ENCODE results near the gene MGAT5.

MGAT5 gene

DNA sequence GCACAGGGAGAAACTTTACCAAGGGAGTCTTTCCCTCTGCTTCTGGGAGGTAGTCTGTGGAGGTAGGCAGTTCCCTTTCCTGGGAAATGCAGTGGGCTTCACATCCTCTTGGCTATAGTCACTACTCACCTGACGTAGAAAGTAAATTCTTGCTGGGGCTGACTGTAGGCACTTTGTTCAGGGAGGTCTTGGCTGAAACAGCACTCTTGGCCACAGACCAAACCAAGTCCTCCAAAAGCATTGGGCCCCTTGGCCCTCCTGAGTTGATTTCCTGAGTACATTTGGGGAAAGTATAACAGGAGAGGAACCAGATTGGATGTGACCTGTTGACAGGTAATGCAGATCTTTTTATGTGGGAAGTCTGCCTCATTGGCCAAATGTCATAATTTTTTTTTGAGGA is 108.9 kb downstream of the MGAT5 start:
- DNase-seq (ENCODE audit: low read depth): no peak

DNA sequence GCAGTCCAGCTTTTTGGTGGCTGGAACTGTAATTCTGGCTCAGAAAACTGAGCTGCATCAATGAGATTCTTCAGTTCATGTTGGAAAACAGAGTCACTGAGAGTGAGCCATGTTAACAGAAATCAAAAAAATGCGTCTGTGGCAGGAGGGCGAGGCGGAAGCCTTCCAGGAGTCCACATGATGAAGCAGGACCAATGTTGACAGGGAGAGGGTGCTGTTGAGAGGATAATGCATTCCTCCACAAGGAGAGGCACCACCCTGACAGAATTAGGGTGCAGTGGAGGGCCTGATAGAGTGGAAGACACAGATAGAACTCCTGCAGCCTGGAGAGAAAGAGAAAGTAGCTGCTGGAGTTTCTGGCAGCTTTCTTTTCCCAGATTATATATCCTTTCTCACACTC is 111.5 kb downstream of the MGAT5 start:
- no peak for DNase-seq (ENCODE audit: low read depth)

DNA sequence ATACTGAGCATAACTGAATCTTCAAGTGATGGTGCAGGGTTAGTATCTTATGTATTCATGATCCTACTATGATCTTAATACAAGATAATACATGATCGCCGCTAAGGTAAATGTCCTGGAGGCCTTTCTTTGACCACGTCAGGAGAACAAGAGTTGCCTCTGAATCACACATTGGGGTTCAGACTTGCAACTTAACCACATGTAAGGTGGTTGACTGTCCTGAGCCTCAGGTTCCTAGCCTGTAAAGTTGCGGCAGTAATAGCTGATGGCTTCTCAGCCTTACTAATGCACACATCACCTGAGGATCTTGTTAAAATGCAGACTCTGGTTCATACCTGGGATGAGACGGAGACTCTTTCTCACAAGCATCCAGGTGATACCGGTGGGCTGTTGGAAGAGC is 112.5 kb downstream of the MGAT5 start:
- DNase-seq (ENCODE audit: low read depth): no peak

DNA sequence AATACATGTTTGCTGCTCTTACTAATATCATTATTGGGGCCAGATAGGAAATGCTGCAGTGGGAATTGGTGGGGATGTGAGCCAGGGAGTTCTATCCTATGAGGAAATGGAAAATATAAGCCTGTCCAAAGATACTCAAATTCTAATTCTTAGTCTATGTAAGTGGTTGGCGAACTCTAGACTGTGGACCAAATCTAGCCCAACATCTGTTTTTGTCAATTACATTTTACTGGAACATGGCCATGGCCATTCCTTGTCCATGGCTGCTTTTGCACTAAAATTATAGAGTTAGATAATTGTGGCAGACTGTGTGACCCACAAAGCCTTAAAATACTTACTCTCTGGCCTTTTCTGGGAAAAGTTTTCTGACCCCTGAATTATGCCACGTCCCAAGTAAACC is 113.3 kb downstream of the MGAT5 start:
- DNase-seq (ENCODE audit: low read depth): no peak

DNA sequence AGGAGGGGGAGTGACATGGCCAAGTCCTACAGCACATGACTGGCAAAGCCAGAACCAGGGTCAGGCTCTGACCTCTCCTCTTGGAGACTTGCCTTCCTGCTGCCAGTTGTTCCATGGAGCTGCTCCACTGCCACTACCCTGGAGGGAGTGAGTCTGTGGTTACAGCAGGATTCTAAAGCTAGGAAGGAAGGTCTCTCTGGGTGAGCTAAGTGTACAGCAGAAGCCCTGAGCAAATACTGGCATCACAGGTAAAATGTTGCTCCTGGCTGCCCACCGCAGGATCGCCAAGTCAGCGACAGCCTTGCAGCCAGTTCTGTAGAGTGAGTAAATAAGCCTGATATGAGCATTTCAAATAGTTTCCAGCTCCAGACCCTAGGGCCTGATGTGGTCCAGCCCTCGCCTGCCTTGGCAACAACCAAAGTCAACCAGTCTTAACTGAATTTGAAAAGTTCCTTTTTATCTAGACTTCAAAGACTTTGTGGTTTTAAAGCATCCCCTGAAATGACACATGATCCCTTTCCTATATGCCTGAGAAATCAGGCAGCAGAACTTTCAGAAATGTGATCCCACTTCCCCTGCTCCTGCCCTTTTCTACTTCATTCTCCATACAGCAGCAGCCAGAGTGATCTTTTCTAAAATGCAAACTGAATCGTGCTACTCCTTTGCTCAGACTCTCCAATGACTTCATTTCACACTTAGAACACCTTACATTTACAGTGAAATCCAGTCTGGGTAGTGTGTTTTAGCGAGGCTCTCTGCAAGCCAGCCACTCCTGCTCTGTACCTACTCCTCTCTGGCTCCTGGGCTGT is 114.3 kb downstream of the MGAT5 start:
- no peak for DNase-seq (ENCODE audit: low read depth)

GRCh38 chr2:134369220-134369902 is 115.5 kb downstream of the MGAT5 start:
- no peak for DNase-seq (ENCODE audit: low read depth)

DNA sequence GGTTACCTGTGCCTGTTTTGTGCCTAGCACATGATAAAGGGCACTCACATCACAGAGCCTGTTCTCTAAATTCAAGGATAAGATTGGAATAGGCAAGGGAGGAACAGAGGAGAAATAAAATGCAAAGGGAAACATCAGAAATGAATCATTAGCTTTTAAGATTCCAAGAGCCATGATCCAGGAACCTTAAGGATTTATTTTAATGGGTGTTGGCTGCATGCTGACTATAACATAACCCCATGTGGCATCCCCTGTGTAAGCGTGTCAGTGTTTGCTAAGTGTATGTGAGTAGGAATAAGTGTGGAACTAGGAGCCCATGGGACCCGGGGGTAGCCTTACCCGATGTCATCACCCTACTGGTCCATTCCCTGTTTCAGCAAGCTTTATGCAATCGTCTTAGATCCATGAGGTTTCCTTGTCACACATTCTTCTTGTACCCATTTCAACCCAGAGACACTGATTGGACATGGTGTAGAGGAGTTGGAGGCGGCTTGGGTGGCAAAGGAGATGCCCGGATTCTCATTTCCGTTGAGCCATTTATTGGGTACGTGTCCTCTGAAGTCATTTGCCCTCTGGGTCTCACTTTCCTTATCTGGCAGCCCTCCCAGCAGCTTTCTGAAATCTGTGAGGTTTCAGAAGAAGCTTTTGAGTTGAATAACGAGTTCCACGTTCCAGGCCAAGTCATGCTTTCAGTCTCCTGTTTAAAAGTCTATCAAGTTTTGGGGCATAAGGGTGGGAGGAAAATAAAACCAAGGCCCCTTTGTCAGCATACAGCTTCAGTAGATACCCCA is 117.0 kb downstream of the MGAT5 start:
- DNase-seq (ENCODE audit: low read depth): no peak

DNA sequence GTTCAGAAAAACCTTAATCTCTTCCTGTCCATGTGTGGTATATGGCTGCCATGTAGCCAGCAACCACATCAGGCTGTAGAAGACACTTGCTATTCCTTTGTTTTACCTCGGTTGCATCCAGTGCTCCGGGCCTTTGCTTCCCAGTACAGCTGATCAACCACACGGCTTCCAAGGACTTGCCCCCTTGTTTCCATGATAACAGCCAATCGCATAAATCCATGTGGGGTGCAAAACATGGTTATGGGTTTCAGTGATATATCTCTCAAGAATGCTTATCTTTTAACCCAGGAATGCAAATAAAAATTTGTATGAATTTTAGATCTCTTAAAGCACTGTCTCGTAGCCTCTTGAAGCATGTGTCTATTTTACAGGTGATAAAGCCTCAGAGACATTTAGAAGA is 118.3 kb downstream of the MGAT5 start:
- DNase-seq (ENCODE audit: low read depth): no peak

GRCh38 chr2:134372611-134373131 is 118.8 kb downstream of the MGAT5 start:
- no peak for DNase-seq (ENCODE audit: low read depth)

DNA sequence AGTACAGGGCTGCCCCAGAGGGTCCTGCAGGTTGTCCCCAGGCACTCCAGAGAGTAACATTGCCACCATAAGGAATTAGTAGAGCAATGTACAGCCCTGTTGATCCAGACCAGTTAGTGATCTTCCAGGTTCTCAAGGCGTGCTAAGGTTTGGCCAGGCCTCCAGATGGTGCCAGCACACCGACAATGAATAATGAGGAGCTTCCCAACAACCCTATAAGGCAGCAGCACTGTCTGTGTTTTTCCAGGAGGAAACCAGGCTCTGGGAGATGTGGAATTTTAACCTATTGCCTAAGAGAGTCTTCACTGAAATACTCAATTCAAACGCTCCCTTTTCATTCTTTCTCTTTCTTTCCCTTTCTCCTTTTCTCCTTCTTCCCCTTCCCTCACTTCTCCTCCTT is 122.1 kb downstream of the MGAT5 start:
- no peak for DNase-seq (ENCODE audit: low read depth)

GRCh38 chr2:134377730-134378129 is 123.9 kb downstream of the MGAT5 start:
- DNase-seq (ENCODE audit: low read depth): no peak

GRCh38 chr2:134379293-134379692 is 125.4 kb downstream of the MGAT5 start:
- DNase-seq (ENCODE audit: low read depth): no peak

DNA sequence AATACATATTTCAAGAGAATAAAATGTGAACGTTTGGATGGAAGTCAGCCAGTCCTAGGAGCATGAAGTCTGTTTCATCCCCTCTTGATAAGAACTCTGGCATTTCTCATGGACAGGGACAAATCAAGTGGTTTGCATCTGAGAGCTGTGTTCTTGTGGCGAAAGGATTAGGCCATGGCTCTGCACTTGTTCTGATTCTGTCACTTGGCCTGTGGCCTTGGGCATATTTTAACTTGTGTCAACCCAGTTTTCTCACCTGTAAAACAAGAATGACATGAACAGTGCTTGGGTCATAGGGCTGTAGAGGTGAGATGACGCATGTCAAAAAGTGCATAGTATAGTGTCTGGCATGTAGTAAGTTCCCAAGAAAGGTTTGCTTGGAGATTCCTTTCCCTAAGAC is 125.8 kb downstream of the MGAT5 start:
- no peak for DNase-seq (ENCODE audit: low read depth)

GRCh38 chr2:134381141-134381540 is 127.3 kb downstream of the MGAT5 start:
- DNase-seq (ENCODE audit: low read depth): no peak

- no peak for DNase-seq (ENCODE audit: low read depth)
Measured at GRCh38 chr2:134384131-134384530, 130.3 kb downstream of the MGAT5 start.

DNA sequence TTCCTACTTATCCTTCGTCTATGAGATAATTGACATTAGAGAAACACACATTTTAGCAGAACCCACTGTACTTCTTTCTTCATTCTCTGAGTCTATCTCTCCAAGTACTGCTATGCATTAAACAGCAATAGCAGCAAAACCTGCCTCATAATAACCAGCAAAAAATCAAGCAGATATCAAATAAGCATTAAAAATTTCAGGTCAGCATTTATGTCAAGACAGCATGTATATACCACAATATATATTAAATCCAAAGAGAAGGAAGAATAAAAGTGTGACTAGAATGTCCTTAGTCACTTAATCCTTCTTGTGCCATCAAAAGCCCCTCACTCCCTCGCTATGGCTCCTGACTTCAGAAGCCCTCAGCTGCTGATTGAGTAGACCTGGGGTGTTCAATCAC is 131.3 kb downstream of the MGAT5 start:
- DNase-seq (ENCODE audit: low read depth): no peak

- DNase-seq (ENCODE audit: low read depth): no peak
Measured at GRCh38 chr2:134386310-134386709, 132.4 kb downstream of the MGAT5 start.

- DNase-seq (ENCODE audit: low read depth): no peak
Measured at GRCh38 chr2:134389381-134389780, 135.5 kb downstream of the MGAT5 start.

- no peak for DNase-seq (ENCODE audit: low read depth)
Measured at GRCh38 chr2:134391751-134392160, 137.9 kb downstream of the MGAT5 start.

- no peak for DNase-seq (ENCODE audit: low read depth)
Measured at GRCh38 chr2:134392442-134393074, 138.7 kb downstream of the MGAT5 start.

DNA sequence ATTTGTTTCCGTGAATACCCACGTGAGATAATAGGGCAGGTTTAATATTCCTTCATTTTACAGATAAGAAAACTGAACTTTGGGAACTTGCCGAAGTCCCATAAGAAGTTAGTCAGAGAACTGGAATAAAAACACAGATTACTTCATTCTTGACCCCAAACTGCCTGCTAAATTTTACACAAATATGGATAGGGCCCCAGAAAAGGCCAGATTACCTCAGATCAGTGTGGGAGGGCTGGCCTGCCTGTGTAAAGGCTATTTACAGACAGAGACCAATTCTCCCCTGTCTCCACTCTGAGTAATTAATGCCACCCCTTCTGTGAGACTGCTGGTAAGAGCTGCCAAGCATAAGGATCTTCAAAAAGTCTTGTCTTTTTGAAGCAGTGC is 139.2 kb downstream of the MGAT5 start:
- DNase-seq (ENCODE audit: low read depth): no peak

DNA sequence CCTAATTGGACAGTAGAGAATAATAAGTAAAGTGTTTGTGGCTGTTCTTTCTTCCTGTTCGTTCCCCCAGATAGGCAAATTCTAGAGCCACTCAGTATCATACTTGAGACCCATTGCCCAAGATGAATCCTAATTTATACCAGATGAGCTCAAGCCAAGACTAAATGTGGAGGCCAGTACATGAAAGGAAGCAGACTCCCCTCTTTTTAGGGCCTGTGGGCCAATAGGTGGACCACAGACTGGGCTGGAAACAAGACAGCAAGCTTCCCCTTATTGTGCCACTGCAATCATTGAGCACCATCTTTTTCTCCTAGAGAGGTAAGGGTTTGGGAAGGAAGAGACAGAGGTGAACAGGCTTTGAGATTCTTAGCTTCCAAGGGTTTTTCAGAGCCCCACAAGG is 141.9 kb downstream of the MGAT5 start:
- DNase-seq (ENCODE audit: low read depth): no peak

Measured in activated T-helper 9 cell treated with anti-CD3 and anti-CD28 coated beads, Interleukin-2, amount 50 U/mL, for 16 hours (primary cell).